ENCODE measurements around the gene SYT7. TPM values are rescaled to one million over a fixed set of nuclear protein-coding genes. Genes with fewer than 3 reads are reported as not detected.

SYT7 gene, protein sequence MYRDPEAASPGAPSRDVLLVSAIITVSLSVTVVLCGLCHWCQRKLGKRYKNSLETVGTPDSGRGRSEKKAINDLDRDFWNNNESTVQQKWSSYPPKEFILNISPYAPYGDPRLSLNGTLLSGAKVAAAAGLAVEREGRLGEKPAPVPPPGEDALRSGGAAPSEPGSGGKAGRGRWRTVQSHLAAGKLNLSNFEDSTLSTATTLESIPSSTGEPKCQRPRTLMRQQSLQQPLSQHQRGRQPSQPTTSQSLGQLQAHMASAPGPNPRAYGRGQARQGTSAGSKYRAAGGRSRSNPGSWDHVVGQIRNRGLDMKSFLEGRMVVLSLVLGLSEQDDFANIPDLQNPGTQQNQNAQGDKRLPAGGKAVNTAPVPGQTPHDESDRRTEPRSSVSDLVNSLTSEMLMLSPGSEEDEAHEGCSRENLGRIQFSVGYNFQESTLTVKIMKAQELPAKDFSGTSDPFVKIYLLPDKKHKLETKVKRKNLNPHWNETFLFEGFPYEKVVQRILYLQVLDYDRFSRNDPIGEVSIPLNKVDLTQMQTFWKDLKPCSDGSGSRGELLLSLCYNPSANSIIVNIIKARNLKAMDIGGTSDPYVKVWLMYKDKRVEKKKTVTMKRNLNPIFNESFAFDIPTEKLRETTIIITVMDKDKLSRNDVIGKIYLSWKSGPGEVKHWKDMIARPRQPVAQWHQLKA
- 1 to 10 TPM; 5.4 to 8.4 (median 7.5) TPM for total RNA-seq

DNA sequence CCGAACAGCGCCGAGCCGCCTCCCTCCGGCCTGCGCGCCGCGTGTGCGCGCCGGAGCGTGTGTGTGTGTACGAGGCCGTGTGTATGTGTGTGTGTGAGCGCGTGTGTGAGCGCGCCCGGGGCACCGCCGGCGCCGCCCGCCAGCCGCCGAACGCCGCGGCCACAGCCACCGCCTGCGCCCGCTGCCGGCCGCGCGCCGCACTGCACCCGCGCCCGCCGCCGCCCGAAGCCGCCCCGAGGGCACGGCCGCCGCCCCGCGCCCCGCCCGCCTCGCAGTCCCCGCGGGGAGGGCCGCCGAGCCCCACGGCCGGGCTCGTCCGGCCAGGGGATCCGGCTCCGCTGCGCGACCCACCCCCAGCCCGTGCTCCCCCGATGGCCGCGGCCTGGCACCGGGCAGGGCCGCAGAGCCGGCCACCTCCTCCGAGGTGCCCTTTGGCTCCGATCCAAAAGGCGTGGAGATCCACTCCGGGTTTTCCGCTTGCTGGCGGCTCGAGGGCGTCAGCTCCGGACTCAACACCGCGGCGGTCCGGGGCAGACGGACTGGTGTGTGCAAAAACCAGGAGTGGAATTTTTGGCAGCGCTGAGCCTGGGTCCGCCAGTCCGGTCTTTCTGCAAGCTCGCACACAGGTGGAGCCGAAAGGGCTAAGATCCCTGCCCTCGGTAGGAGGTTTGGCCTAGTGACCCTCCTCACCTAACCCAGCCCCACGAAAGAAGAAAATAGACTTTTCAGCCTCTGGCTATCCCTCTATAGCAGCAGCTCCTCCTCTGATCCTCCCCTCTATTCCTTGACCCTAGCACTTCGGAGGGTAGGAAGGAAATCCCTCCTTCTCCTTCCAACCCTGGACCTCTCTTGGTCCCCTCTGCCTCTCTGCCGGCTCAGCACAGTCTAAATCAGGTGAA, at the start of gene SYT7:
SYT7 (minus strand) TSS at position 47 of the 899 bp plus-strand sequence. CDS start 256 bp downstream, outside the sequence.
- peak within 1 kb of the TSS; percentile 47 for H3K27ac ChIP-seq
- TF ChIP-seq EP300 (IDR thresholded peaks at IDR 0.05) (no peak), POLR2A (IDR thresholded peaks at IDR 0.05) (no peak), POLR2AphosphoS5 (IDR thresholded peaks at IDR 0.05) (no peak)
- TF ChIP-seq, protein P1, sequence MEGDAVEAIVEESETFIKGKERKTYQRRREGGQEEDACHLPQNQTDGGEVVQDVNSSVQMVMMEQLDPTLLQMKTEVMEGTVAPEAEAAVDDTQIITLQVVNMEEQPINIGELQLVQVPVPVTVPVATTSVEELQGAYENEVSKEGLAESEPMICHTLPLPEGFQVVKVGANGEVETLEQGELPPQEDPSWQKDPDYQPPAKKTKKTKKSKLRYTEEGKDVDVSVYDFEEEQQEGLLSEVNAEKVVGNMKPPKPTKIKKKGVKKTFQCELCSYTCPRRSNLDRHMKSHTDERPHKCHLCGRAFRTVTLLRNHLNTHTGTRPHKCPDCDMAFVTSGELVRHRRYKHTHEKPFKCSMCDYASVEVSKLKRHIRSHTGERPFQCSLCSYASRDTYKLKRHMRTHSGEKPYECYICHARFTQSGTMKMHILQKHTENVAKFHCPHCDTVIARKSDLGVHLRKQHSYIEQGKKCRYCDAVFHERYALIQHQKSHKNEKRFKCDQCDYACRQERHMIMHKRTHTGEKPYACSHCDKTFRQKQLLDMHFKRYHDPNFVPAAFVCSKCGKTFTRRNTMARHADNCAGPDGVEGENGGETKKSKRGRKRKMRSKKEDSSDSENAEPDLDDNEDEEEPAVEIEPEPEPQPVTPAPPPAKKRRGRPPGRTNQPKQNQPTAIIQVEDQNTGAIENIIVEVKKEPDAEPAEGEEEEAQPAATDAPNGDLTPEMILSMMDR (IDR thresholded peaks at IDR 0.05) = no peak
- 1% methylated on average over 24 of the region's 96 CpGs for WGBS
- peaks cover 24% of the 10 kb centered on the region for H3K4me1 ChIP-seq
- H3K36me3 ChIP-seq = no peaks in the 10 kb centered on the region
- H3K4me3 ChIP-seq = peak within 1 kb of the TSS; percentile 65
- DNase-seq (ENCODE audit: low spot score in 2 of 2) = peak; percentile 96 to 97
- no peaks in the 10 kb centered on the region for H3K9me3 ChIP-seq
- H3K27me3 ChIP-seq = peaks cover 23% of the 10 kb centered on the region

GRCh38 chr11:61630089-61630488, 49.2 kb upstream of the SYT7 start:
- Histone ChIP-seq H3K4me3 (no peak overlapping the region), H3K9me3 (no peaks in the 10 kb centered on the region), H3K27ac (no peak overlapping the region), H3K27me3 (peaks cover 14% of the 10 kb centered on the region), H3K4me1 (peaks cover 23% of the 10 kb centered on the region), H3K36me3 (no peaks in the 10 kb centered on the region)
- TF ChIP-seq POLR2AphosphoS5 (IDR thresholded peaks at IDR 0.05) (no peak), EP300 (IDR thresholded peaks at IDR 0.05) (no peak), POLR2A (IDR thresholded peaks at IDR 0.05) (no peak)
- TF ChIP-seq, protein P1 (IDR thresholded peaks at IDR 0.05) = no peak
- no peak for DNase-seq (ENCODE audit: low spot score in 2 of 2)
- 74% methylated on average over 10 of the region's 10 CpGs for WGBS

DNA sequence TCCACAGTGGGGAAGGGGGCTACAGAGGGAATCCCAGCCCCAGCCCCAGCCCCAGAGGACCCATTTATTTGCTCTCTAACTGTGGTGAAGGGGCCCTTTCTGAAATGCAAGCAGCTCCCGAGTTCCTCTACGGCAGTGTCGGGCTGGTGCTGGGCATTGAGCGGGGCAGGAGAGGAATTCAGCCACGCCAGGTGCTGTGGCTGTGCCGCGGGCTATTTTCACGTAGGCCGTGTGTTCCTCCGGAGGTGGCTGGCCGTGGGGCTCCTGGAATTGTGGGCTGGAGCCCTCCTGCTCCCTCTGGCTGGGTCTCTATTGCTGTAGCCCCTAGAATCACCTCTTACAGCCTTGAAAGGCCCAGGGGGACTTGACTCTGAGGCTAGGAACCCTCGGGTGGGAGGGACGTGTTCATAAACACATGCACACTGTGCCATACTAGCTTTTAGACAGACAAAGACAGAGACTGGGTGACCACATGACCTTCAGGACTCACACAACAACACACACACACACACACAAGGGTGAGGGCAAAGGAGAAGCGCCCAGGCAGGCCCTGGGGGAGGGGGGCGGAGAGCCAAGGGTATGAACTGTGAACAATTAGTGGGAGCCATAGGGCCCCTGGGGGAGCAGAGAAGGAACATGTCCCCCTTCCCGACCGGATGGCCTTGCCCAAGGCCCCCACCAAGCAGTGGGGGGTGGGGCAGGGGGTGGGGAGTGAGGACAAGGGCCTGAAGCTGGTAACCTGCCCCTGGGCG, 48.4 kb upstream of the SYT7 start:
- no peaks in the 10 kb centered on the region for H3K9me3 ChIP-seq
- H3K4me1 ChIP-seq = peaks cover 23% of the 10 kb centered on the region
- no peak overlapping the region for H3K27ac ChIP-seq
- no peak for DNase-seq (ENCODE audit: low spot score in 2 of 2)
- no peak overlapping the region for H3K4me3 ChIP-seq
- 89% methylated on average over 5 of the region's 18 CpGs for WGBS
- TF ChIP-seq POLR2AphosphoS5 (IDR thresholded peaks at IDR 0.05) (no peak), EP300 (IDR thresholded peaks at IDR 0.05) (no peak), POLR2A (IDR thresholded peaks at IDR 0.05) (no peak)
- TF ChIP-seq, protein P1 (IDR thresholded peaks at IDR 0.05) = no peak
- H3K27me3 ChIP-seq = peaks cover 11% of the 10 kb centered on the region
- no peaks in the 10 kb centered on the region for H3K36me3 ChIP-seq

- peaks cover 23% of the 10 kb centered on the region for H3K4me1 ChIP-seq
- peaks cover 11% of the 10 kb centered on the region for H3K27me3 ChIP-seq
- H3K9me3 ChIP-seq = no peaks in the 10 kb centered on the region
- no peak for DNase-seq (ENCODE audit: low spot score in 2 of 2)
- no peak overlapping the region for H3K4me3 ChIP-seq
- TF ChIP-seq, protein P1 (IDR thresholded peaks at IDR 0.05) = no peak
- TF ChIP-seq POLR2AphosphoS5 (IDR thresholded peaks at IDR 0.05) = no peak
- TF ChIP-seq EP300 (IDR thresholded peaks at IDR 0.05) = no peak
- TF ChIP-seq POLR2A (IDR thresholded peaks at IDR 0.05) = no peak
- no peaks in the 10 kb centered on the region for H3K36me3 ChIP-seq
- WGBS = 39% methylated on average over 2 of the region's 5 CpGs
- H3K27ac ChIP-seq = no peak overlapping the region
These were observed 47.7 kb upstream of the SYT7 start for GRCh38 chr11:61628662-61628970.
